ENCODE data around the gene PPIL6. TPM values are rescaled to one million over a fixed set of nuclear protein-coding genes. Genes with fewer than 3 reads are reported as not detected.

PPIL6 gene
- total RNA-seq, 1 donor from 2014 or later, result 2.7 TPM

DNA sequence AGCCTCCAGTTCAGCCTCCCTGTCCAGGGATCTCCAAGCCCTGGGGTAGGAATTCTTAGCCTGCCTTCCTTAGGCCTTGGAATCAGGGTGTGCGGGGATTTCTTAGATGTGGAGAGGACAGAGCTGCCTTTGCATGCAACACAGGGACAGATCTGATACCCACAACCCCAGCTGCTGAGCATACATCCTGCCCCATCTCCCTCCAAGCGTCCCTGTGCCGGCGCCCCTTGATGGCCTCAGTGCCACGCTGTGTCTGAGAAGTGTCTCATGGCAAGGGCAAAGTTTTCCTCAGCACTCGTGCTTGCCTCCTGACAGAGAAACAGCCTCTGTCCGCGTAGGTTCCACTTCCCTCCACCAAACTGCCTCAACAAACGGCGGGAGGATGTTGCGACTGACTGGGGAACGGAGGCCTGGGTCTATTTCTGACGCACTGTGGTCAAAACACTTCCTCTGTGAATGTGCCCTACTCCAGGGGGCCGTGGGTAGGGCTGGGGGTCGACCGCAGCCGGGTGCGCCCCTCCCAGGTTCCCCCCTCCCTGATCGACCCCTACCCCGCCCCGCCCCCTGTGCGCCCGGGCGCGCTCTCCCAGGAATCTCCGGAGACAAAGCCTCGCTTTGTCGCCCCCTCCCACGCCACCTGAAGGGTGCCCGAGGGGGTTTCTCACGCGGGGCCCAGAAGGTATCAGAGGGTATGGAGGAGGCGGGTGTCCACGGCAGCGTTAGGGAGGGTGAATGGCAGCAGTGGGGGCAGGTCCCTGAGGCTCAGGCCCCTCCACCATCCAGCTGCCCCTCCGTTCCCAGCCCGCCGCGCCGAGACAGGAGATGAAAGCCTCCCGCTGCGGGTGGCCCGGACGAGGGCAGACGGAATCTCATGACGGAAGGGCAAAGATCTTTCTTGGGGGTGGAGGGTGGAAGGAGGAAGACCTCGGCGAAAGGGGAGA is 14.3 kb upstream of the PPIL6 start:
- TF ChIP-seq, protein P1, sequence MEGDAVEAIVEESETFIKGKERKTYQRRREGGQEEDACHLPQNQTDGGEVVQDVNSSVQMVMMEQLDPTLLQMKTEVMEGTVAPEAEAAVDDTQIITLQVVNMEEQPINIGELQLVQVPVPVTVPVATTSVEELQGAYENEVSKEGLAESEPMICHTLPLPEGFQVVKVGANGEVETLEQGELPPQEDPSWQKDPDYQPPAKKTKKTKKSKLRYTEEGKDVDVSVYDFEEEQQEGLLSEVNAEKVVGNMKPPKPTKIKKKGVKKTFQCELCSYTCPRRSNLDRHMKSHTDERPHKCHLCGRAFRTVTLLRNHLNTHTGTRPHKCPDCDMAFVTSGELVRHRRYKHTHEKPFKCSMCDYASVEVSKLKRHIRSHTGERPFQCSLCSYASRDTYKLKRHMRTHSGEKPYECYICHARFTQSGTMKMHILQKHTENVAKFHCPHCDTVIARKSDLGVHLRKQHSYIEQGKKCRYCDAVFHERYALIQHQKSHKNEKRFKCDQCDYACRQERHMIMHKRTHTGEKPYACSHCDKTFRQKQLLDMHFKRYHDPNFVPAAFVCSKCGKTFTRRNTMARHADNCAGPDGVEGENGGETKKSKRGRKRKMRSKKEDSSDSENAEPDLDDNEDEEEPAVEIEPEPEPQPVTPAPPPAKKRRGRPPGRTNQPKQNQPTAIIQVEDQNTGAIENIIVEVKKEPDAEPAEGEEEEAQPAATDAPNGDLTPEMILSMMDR (IDR thresholded peaks at IDR 0.05), result peak; percentile 11

DNA sequence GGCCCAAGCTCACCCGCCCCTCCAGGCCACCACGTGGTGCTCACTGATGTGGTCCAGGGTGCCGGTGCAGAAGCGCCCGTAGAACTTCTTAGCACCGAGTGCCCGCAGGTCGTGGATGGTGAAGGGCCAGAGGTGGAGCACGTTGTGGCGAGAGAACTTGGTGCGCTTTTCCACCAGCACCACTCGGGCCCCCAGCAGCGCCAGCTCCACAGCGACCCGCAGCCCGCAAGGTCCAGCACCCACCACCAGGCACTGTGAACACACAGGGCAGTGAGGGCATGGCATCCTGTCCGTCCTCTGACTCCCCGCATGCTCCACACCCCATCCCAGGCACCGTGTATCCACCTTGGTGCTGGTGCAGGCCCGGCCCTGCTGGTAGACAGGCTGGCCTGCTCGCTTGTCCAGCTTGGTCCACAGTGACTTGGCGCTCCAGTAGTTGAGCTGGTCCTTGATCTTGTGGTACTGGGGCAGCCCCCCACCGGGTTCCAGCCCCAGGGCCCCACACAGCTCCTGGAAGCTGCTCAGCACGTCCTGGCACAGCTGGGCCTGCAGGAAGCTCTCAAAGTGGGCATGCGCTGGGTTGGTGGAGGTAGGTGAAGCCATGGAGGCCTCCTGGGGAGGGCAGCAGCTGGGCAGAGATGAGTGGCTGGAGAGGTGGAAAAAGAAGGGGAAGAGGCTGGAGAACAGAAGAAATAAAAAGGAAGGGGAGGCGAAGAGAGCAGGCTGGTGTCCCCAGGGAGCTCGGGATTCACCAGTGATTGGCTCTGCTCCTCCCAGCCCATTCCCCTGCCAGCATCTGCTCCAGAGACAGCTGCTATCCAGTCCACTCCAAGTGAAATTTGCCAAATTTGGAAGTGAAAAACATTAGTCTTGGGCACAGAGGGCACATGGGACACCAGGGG is 13.4 kb upstream of the PPIL6 start:
- DNase-seq (ENCODE audit: low spot score), result no peak
- peak overlapping the region; percentile 80 for H3K27ac Mint-ChIP-seq (ENCODE audit: unreplicated experiment)
- H3K9me3 Mint-ChIP-seq (ENCODE audit: low read depth), result no peaks in the 10 kb centered on the region
- H3K4me3 Mint-ChIP-seq (ENCODE audit: unreplicated experiment), result peak overlapping the region; percentile 98
- no peaks in the 10 kb centered on the region for H3K27me3 Mint-ChIP-seq (ENCODE audit: low read depth)
- TF ChIP-seq, protein P1 (IDR thresholded peaks at IDR 0.05), result no peak
- peaks cover 14% of the 10 kb centered on the region for H3K36me3 Mint-ChIP-seq (ENCODE audit: low read depth)
- H3K4me1 Mint-ChIP-seq (ENCODE audit: low read depth), result peaks cover 33% of the 10 kb centered on the region

More for the DNA sequence above, 14.3 kb upstream of the PPIL6 start:
- Mint-ChIP-seq H3K27me3 (ENCODE audit: low read depth) (no peaks in the 10 kb centered on the region), H3K27ac (ENCODE audit: unreplicated experiment) (peak overlapping the region; percentile 91), H3K4me1 (ENCODE audit: low read depth) (peaks cover 33% of the 10 kb centered on the region), H3K4me3 (ENCODE audit: unreplicated experiment) (peak overlapping the region; percentile 98), H3K9me3 (ENCODE audit: low read depth) (no peaks in the 10 kb centered on the region), H3K36me3 (ENCODE audit: low read depth) (peaks cover 11% of the 10 kb centered on the region)
- no peak for DNase-seq (ENCODE audit: low spot score)

DNA sequence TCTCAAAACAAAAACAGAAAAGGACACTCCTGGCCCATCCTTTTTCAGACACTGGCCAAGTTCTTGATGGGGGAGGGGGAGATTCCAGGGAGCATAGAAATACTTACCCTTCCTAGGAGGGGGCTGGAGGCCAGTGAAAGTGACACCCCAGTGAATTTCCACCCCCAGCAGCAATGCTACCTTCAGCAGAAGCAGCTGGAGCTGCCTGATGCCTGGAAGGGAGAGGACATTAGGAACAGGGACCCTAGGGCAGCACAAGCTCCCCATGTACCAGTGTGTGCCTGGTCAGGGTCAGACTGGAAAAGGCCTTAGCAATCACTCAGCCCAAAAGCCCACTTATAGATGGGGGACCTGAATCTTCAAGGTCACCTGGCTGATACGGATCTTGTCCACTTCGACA is 12.7 kb upstream of the PPIL6 start:
- Mint-ChIP-seq H3K4me1 (ENCODE audit: low read depth) (peaks cover 33% of the 10 kb centered on the region), H3K36me3 (ENCODE audit: low read depth) (peaks cover 14% of the 10 kb centered on the region), H3K27ac (ENCODE audit: unreplicated experiment) (no peak overlapping the region), H3K4me3 (ENCODE audit: unreplicated experiment) (no peak overlapping the region), H3K27me3 (ENCODE audit: low read depth) (no peaks in the 10 kb centered on the region), H3K9me3 (ENCODE audit: low read depth) (no peaks in the 10 kb centered on the region)
- no peak for DNase-seq (ENCODE audit: low spot score)
- TF ChIP-seq, protein P1 (IDR thresholded peaks at IDR 0.05), result no peak

DNA sequence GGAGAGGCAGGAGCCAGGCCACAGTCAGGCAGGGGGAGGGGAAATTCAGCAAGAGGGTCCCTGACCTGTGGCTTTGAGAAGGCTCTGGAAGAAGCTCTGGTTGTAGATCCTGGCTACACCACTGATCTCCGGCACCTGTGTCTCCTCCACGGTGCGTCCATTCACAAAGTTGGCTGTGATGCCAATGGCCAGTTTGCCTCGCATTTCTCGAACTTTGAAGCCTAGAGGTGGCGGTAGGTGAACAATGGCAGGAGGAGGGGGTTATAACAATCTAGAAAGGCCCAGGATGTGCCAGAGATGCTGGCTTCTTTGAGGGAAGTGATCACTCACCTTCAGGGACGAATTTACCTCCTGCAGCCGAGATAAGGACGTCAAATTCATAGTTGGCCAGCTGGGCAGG is 11.8 kb upstream of the PPIL6 start:
- H3K4me1 Mint-ChIP-seq (ENCODE audit: low read depth), result peaks cover 29% of the 10 kb centered on the region
- H3K9me3 Mint-ChIP-seq (ENCODE audit: low read depth), result no peaks in the 10 kb centered on the region
- peaks cover 14% of the 10 kb centered on the region for H3K36me3 Mint-ChIP-seq (ENCODE audit: low read depth)
- DNase-seq (ENCODE audit: low spot score), result no peak
- TF ChIP-seq, protein P1 (IDR thresholded peaks at IDR 0.05), result no peak
- no peak overlapping the region for H3K27ac Mint-ChIP-seq (ENCODE audit: unreplicated experiment)
- H3K27me3 Mint-ChIP-seq (ENCODE audit: low read depth), result no peaks in the 10 kb centered on the region
- H3K4me3 Mint-ChIP-seq (ENCODE audit: unreplicated experiment), result no peak overlapping the region

DNA sequence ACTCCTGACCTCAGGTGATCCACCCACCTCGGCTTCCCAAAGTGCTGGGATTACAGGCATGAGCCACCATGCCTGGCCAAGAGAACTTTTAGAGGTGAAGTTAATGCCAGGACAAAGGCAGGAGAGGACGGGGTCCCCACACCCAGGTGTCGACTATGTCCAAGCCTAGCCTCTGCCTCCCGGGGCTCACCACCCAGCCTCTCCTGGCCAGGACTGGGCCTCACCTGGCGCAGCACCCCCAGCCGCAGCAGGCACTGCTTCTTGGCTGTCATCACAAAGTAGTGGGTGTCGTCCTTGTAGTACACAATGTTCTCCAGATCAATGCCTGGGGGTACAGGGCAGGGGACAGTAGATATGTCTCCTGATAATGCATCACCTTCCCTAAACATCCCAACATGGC is 10.9 kb upstream of the PPIL6 start:
- H3K9me3 Mint-ChIP-seq (ENCODE audit: low read depth), result no peaks in the 10 kb centered on the region
- no peak overlapping the region for H3K27ac Mint-ChIP-seq (ENCODE audit: unreplicated experiment)
- DNase-seq (ENCODE audit: low spot score), result no peak
- H3K4me1 Mint-ChIP-seq (ENCODE audit: low read depth), result peaks cover 21% of the 10 kb centered on the region
- TF ChIP-seq, protein P1 (IDR thresholded peaks at IDR 0.05), result no peak
- H3K27me3 Mint-ChIP-seq (ENCODE audit: low read depth), result no peaks in the 10 kb centered on the region
- peaks cover 17% of the 10 kb centered on the region for H3K36me3 Mint-ChIP-seq (ENCODE audit: low read depth)
- no peak overlapping the region for H3K4me3 Mint-ChIP-seq (ENCODE audit: unreplicated experiment)

Measured in chondrocyte (in vitro differentiated cells).